ENCODE data around the gene FERMT3. TPM values are rescaled to one million over a fixed set of nuclear protein-coding genes. Genes with fewer than 3 reads are reported as not detected.

The FERMT3 gene
- total RNA-seq, 1 donor from 2014 or later, result 0.53 TPM

- no peaks in the 10 kb centered on the region for H3K27me3 ChIP-seq (ENCODE audit: control insufficient read depth, insufficient read depth, low read length)
- FAIRE-seq (no peak), DNase-seq (ENCODE audit: low read depth) (no peak)
- peaks cover 3% of the 10 kb centered on the region for H3K36me3 ChIP-seq (ENCODE audit: control insufficient read depth, insufficient read depth, low read length)
- TF ChIP-seq, protein P1, sequence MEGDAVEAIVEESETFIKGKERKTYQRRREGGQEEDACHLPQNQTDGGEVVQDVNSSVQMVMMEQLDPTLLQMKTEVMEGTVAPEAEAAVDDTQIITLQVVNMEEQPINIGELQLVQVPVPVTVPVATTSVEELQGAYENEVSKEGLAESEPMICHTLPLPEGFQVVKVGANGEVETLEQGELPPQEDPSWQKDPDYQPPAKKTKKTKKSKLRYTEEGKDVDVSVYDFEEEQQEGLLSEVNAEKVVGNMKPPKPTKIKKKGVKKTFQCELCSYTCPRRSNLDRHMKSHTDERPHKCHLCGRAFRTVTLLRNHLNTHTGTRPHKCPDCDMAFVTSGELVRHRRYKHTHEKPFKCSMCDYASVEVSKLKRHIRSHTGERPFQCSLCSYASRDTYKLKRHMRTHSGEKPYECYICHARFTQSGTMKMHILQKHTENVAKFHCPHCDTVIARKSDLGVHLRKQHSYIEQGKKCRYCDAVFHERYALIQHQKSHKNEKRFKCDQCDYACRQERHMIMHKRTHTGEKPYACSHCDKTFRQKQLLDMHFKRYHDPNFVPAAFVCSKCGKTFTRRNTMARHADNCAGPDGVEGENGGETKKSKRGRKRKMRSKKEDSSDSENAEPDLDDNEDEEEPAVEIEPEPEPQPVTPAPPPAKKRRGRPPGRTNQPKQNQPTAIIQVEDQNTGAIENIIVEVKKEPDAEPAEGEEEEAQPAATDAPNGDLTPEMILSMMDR (IDR thresholded peaks at IDR 0.05; ENCODE audit: insufficient read depth, low read length, severe bottlenecking), result no peak
- H3K4me3 ChIP-seq (ENCODE audit: low read depth, low read length), result no peak overlapping the region
Observed at GRCh38 chr11:64183890-64184289, 22.6 kb upstream of the FERMT3 start.

GRCh38 chr11:64185175-64185692 lies 21.3 kb upstream of the FERMT3 start:
- peak overlapping the region; percentile 73 for H3K4me3 ChIP-seq (ENCODE audit: low read depth, low read length)
- FAIRE-seq, result no peak
- TF ChIP-seq, protein P1 (IDR thresholded peaks at IDR 0.05; ENCODE audit: insufficient read depth, low read length, severe bottlenecking), result peak; percentile 70
- peak; percentile 50 for DNase-seq (ENCODE audit: low read depth)
- H3K36me3 ChIP-seq (ENCODE audit: control insufficient read depth, insufficient read depth, low read length), result peaks cover 3% of the 10 kb centered on the region
- no peaks in the 10 kb centered on the region for H3K27me3 ChIP-seq (ENCODE audit: control insufficient read depth, insufficient read depth, low read length)

DNA sequence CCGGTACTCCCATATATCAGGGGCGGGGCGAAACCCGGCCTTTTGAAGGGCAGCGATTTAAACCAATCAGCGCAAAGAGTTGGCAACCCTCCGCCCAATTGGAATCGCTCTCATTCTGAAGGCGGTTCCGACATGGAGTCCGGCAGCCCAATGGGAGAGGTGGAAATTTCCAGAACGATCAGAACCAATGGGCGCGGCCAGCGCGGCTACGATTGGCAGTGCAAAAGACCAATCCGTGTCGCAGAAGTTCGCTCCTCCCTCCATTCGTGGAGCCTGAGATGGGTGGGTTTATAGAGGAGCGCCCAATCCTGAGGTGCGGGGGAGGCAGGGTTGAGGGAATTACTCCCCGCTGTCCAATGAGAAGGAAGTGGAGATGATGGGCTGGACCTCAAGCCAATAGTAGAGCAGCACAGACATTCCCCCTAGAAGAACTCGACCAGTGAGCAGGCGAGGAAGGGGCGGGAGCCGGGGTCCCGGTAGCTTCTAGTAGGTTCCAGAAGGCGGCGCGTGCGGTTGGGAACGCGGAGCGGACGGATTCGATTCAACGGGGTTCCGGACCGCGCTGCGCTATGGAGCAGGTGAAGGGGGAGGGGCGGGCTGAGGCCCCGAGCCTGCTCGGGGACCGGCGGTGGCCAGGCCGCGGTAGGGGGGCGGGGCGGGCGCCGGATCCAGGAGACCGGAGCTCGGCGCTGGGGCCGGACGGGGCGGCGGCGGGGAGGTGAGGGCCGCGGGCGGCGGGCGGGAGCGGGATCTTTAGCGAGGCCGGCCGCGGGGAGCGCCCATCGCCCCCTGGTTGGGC lies 20.6 kb upstream of the FERMT3 start, which contains the start of gene STIP1:
TSS of gene STIP1 (plus strand) at position 479 of the 799 bp plus-strand sequence. CDS start at position 570, 91 bp downstream.
- TF ChIP-seq, protein P1 (IDR thresholded peaks at IDR 0.05; ENCODE audit: insufficient read depth, low read length, severe bottlenecking), result peak; percentile 67
- Histone ChIP-seq H3K27me3 (ENCODE audit: control insufficient read depth, insufficient read depth, low read length) (no peaks in the 10 kb centered on the region), H3K4me3 (ENCODE audit: low read depth, low read length) (peak within 1 kb of the TSS; percentile 73), H3K36me3 (ENCODE audit: control insufficient read depth, insufficient read depth, low read length) (peaks cover 3% of the 10 kb centered on the region)
- DNase-seq (ENCODE audit: low read depth), result peak; percentile 100
- peak; percentile 52 for FAIRE-seq

GRCh38 chr11:64186492-64187165 lies 19.9 kb upstream of the FERMT3 start:
- FAIRE-seq (no peak), DNase-seq (ENCODE audit: low read depth) (no peak)
- Histone ChIP-seq H3K36me3 (ENCODE audit: control insufficient read depth, insufficient read depth, low read length) (peaks cover 3% of the 10 kb centered on the region), H3K27me3 (ENCODE audit: control insufficient read depth, insufficient read depth, low read length) (no peaks in the 10 kb centered on the region), H3K4me3 (ENCODE audit: low read depth, low read length) (no peak overlapping the region)
- TF ChIP-seq, protein P1 (IDR thresholded peaks at IDR 0.05; ENCODE audit: insufficient read depth, low read length, severe bottlenecking), result no peak

DNA sequence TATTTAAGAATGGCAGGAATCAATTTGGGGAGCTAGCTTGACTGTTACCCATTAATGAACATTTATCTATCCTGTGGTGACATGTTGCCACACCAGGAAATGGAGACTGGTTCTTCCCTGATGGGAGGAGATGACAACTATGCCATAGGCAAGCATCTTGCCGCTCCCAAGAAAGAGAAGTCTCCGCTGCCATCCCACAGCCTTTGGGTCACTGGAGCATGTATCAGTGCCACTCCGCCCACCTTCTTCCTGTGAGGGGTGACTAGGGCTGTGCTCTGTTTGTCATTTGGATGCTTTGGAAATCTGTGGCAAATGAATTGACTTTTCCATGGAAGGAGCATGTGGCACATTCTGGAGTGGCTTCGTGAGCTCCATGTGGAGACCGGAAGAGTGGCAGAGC lies 14.1 kb upstream of the FERMT3 start:
- no peaks in the 10 kb centered on the region for H3K27me3 ChIP-seq (ENCODE audit: control insufficient read depth, insufficient read depth, low read length)
- no peak overlapping the region for H3K4me3 ChIP-seq (ENCODE audit: low read depth, low read length)
- TF ChIP-seq, protein P1 (IDR thresholded peaks at IDR 0.05; ENCODE audit: insufficient read depth, low read length, severe bottlenecking), result no peak
- H3K36me3 ChIP-seq (ENCODE audit: control insufficient read depth, insufficient read depth, low read length), result peaks cover 40% of the 10 kb centered on the region
- DNase-seq (ENCODE audit: low read depth) (no peak), FAIRE-seq (no peak)
